DMS53 treated with DMSO at 0.1 percent for 48 hours (cell line): Measurements from ENCODE around the gene TMEM131.

Experiments
- DNase-seq: peaks from one replicate; lab custom pipeline; 2025; ENCODE audit not compliant: unreplicated experiment; lab: John Stamatoyannopoulos, UW

The TMEM131 gene

GRCh38 chr2:97731274-97732020 lies 264.3 kb downstream of the TMEM131 start:
- no peak for DNase-seq

GRCh38 chr2:97730245-97730644 lies 265.5 kb downstream of the TMEM131 start:
- no peak for DNase-seq

- DNase-seq, result peak; percentile 20
Measured at GRCh38 chr2:97728091-97728731, 267.5 kb downstream of the TMEM131 start.

GRCh38 chr2:97727296-97727695 lies 268.5 kb downstream of the TMEM131 start:
- no peak for DNase-seq

- DNase-seq, result no peak
Measured at GRCh38 chr2:97726261-97727064, 269.3 kb downstream of the TMEM131 start.

- DNase-seq, result no peak
Measured at GRCh38 chr2:97724946-97725688, 270.6 kb downstream of the TMEM131 start.

GRCh38 chr2:97724501-97724900 lies 271.2 kb downstream of the TMEM131 start:
- DNase-seq, result no peak

- no peak for DNase-seq
Measured at GRCh38 chr2:97724073-97724410, 271.7 kb downstream of the TMEM131 start.

- DNase-seq, result no peak
Measured at GRCh38 chr2:97723156-97724072, 272.3 kb downstream of the TMEM131 start.

- no peak for DNase-seq
Measured at GRCh38 chr2:97722227-97722626, 273.5 kb downstream of the TMEM131 start.

GRCh38 chr2:97720746-97721145 lies 275.0 kb downstream of the TMEM131 start:
- DNase-seq, result no peak

GRCh38 chr2:97719362-97720155 lies 276.2 kb downstream of the TMEM131 start:
- no peak for DNase-seq

GRCh38 chr2:97718942-97719341 lies 276.8 kb downstream of the TMEM131 start:
- DNase-seq, result no peak

- DNase-seq, result no peak
Measured at GRCh38 chr2:97718051-97718882, 277.5 kb downstream of the TMEM131 start.

GRCh38 chr2:97717613-97717995 lies 278.1 kb downstream of the TMEM131 start:
- DNase-seq, result no peak

GRCh38 chr2:97716695-97717612 lies 278.8 kb downstream of the TMEM131 start:
- no peak for DNase-seq

- DNase-seq, result no peak
Measured at GRCh38 chr2:97715951-97716694, 279.6 kb downstream of the TMEM131 start.
